ENCODE data around the gene AGA. TPM values are rescaled to one million over a fixed set of nuclear protein-coding genes. Genes with fewer than 3 reads are reported as not detected.

The AGA gene
- total and polyA plus RNA-seq, 2 of the 8 experiments (the other 6 are each of a cell fraction or from before 2014, with no cell fraction given), result 8.5 to 11.6 TPM

- Histone ChIP-seq H3K56ac (replicated peaks; ENCODE audit: insufficient read length, low read depth, low read length) (no peak overlapping the region), H3K18ac (ENCODE audit: extremely low read depth, low read length) (no peak overlapping the region), H4K20me1 (replicated peaks in 1 of 2; ENCODE audit: control insufficient read depth in 1 of 2, insufficient read depth in 2 of 2, low read length in 2 of 2) (no peaks in the 10 kb centered on the region), H2BK120ac (replicated peaks; ENCODE audit: low read depth, low read length) (no peak overlapping the region), H3K4ac (replicated peaks; ENCODE audit: insufficient read length, low read depth, low read length) (no peak overlapping the region), H2BK20ac (ENCODE audit: low read length) (no peak overlapping the region), H4K8ac (ENCODE audit: extremely low read depth, insufficient read depth, low read length) (no peak overlapping the region), H4K91ac (replicated peaks; ENCODE audit: insufficient read length, low read length) (no peak overlapping the region), H3K23me2 (ENCODE audit: low read depth, low read length) (no peaks in the 10 kb centered on the region), H2AK5ac (ENCODE audit: low read depth, low read length) (no peak overlapping the region), H3K14ac (ENCODE audit: insufficient read length) (no peak overlapping the region), H3K23ac (ENCODE audit: insufficient read length) (no peak overlapping the region), H3K27me3 (replicated peaks in 1 of 4; ENCODE audit: control insufficient read depth in 3 of 4, extremely low read depth in 1 of 4, insufficient read depth in 3 of 4, low read length in 3 of 4) (no peaks in the 10 kb centered on the region), H2BK5ac (ENCODE audit: low read depth, low read length) (no peak overlapping the region), H3K9ac (replicated peaks in 1 of 4; ENCODE audit: extremely low read depth in 1 of 4, low read depth in 3 of 4, low read length in 3 of 4) (no peak overlapping the region), H3K4me3 (ENCODE audit: extremely low read depth in 1 of 4, insufficient read depth in 2 of 4, low read depth in 3 of 4, low read length in 4 of 4) (no peak overlapping the region), H3K27ac (ENCODE audit: low read depth, low read length) (no peak overlapping the region), H2AFZ (ENCODE audit: low read length) (no peak overlapping the region), H3K36me3 (ENCODE audit: control insufficient read depth in 2 of 4, insufficient read depth in 4 of 4, low read length in 3 of 4) (no peaks in the 10 kb centered on the region), H3K4me1 (replicated peaks in 1 of 4; ENCODE audit: control insufficient read depth in 3 of 4, insufficient read depth in 4 of 4, low read length in 3 of 4) (no peaks in the 10 kb centered on the region), H2BK12ac (ENCODE audit: low read depth, low read length) (no peak overlapping the region), H3K79me2 (ENCODE audit: control insufficient read depth in 1 of 2, insufficient read depth in 2 of 2, low read length in 2 of 2) (no peaks in the 10 kb centered on the region; a peak in 1 of 4 replicates), H3K9me3 (ENCODE audit: insufficient read depth in 2 of 2, low read depth in 1 of 2, low read length in 1 of 2) (no peaks in the 10 kb centered on the region), H4K5ac (ENCODE audit: insufficient read length, low read depth, low read length) (no peak overlapping the region), H3K4me2 (ENCODE audit: insufficient read depth in 1 of 2, low read depth in 2 of 2, low read length in 2 of 2) (no peak overlapping the region), H2BK15ac (ENCODE audit: low read length) (no peak overlapping the region), H3K79me1 (ENCODE audit: low read depth, low read length) (no peaks in the 10 kb centered on the region)
- FAIRE-seq (no peak), DNase-seq (ENCODE audit: low read depth in 1 of 2, low spot score in 2 of 2) (no peak)
- ChIA-PET POLR2A (ENCODE audit: partially characterized antibody) (interaction anchor here (4.7 kb wide), 1 partner anchor 11 kb away, joined by 32 read pairs; the partner anchor contains the start of gene AGA), CTCF (ENCODE audit: partially characterized antibody) (no interaction called here)
- TF ChIP-seq ATF2 (IDR thresholded peaks at IDR 0.05; ENCODE audit: low read length) (no peak), EGR1 (IDR thresholded peaks at IDR 0.05; ENCODE audit: borderline replicate concordance, low read depth, low read length) (no peak), TEAD4 (IDR thresholded peaks at IDR 0.05; ENCODE audit: low read depth, low read length) (no peak), KDM1A (IDR thresholded peaks at IDR 0.05; ENCODE audit: borderline replicate concordance, low read length) (no peak), ASH2L (IDR thresholded peaks at IDR 0.05; ENCODE audit: low read length) (no peak), BRCA1 (IDR thresholded peaks at IDR 0.05; ENCODE audit: low read depth, low read length) (no peak), TCF12 (IDR thresholded peaks at IDR 0.05; ENCODE audit: low read depth, low read length) (no peak), HDAC6 (IDR thresholded peaks at IDR 0.05; ENCODE audit: low read depth, low read length) (no peak), E2F6 (IDR thresholded peaks at IDR 0.05) (no peak)
- TF ChIP-seq, protein P1, sequence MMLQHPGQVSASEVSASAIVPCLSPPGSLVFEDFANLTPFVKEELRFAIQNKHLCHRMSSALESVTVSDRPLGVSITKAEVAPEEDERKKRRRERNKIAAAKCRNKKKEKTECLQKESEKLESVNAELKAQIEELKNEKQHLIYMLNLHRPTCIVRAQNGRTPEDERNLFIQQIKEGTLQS (IDR thresholded peaks at IDR 0.05; ENCODE audit: insufficient read depth, low read depth, low read length), result no peak
Observed at GRCh38 chr4:177453116-177453515, 10.9 kb upstream of the AGA start.
